ENCODE measurements around the gene FAM163B.

The FAM163B gene

DNA sequence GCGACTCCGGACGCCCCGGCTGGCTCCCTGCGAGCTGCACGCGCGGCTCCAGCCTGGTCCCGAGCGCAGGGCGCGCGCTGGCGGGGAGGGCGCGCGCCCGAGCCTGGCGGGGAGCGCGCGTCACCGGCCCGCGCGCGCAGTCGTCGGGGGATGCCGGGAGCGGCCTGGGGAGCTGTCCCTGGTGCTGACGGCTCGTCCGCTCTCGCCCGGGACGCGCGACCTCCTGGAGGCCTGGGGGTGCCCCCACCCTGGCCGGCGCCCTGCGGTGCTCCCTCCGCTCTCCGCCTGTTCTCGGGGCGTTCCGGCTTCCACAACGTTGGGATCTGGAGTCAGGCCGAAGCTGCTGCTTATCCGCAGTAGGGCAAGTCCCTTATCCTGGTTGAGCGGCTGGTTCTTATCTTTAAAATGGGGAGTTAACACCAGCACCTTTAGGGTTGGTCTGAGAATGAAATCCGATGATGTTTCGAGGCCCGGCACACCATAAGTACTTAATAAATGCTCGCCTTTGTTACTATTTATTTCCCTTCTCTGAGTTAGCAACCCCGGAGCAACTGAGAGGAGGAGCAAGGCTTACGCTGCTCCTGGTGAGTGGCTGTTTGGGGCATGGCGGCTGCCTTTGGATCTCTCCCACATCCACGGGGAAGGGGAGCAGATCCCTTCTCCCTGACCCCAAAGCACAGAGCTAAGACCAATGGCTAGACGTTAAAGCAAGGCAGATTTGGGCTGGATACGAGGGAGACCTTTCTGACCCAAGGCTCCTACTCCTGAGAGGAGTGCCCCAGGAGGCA is at the start of gene FAM163B:
FAM163B (minus strand) TSS at position 79 of the 788 bp plus-strand sequence. CDS start 29,166 bp downstream, outside the sequence.
- peak; percentile 68 for DNase-seq

DNA sequence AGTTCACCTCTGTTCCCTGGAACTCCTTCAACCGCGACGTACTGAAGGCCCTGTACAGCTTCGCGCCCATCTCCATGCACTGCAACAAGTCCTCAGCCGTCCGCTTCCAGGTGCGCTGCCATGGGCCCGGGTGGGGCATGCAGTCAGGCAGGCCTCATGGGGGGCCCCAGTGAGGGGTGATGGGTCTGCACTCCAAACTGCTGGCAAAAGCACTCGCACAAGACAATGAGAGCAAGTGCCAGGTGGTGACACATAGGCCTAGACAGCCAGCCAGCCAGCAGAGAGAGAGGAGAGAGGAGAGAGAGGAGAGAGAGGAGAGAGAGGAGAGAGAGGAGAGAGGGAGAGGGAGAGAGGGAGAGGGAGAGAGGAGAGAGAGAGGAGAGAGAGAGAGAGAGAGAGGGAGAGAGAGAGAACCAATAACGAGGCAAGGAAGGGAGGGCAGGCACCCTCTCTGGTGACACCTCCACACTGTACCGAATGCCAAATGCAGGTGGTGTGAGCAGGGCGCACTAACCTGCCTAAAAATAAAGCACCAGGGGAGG is 48.0 kb upstream of the FAM163B start:
- DNase-seq = no peak

DNA sequence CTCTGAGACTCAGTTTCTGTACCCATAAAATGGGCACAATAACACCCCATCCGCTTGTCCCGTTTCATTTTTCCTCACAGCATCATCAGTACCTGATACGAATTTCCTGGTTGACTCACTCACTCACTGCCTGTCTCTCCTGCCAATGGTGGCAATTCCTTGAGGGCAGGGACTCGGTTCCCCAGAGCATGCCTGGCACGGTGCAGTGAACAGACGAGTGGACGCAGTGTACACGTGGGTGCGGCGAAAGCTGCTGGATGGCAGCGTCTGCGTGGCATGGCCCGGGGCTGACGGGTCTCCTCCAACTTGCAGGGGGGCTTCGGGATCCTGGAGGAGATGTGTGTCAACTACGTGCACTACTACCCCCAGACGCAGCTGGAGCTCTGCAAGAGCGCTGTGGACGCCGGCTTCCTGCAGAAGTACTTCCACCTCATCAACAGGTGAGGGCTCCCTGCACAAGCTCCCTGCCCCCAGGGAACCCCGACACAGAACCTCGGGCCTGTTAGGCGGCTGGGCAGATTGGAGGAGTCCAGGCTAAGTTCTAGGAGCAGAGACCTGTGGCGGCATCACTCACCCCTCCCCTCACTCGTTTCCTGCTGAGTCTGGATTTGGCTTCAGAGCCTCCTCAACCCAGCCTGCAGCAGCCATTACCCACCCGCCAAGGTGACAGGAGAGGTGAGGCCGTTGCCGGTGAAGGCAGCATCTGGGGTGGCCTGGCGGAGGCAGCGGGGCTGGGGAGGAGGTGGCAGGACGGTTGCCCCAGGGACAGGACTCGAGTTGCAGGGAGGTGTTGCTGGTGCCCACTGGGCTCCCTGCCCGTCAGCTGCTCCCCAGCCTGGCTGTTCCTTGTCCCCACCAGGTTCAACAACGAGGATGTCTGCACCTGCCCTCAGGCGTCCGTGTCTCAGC is 47.3 kb upstream of the FAM163B start:
- DNase-seq = no peak

DNA sequence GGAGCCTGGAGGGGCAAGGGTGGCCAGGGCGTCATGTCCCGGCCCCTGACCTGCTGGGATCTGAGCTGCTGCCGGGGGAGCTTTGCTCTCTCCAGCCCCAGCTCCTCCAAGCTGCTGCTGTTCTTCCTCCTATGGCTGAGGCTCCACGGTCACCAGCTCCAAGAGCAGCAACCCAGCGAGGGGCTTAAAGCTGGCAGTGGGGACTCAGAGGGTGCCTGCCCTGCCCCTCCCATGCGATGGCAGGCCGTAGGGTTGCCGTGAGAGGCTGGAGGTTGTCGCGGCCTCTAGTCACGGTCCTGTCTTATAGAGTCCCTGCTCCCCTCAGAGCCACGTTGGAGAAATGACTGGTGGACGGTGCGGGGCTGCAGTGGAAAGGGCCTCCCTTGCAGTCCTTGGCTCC is 46.5 kb upstream of the FAM163B start:
- DNase-seq = no peak

DNA sequence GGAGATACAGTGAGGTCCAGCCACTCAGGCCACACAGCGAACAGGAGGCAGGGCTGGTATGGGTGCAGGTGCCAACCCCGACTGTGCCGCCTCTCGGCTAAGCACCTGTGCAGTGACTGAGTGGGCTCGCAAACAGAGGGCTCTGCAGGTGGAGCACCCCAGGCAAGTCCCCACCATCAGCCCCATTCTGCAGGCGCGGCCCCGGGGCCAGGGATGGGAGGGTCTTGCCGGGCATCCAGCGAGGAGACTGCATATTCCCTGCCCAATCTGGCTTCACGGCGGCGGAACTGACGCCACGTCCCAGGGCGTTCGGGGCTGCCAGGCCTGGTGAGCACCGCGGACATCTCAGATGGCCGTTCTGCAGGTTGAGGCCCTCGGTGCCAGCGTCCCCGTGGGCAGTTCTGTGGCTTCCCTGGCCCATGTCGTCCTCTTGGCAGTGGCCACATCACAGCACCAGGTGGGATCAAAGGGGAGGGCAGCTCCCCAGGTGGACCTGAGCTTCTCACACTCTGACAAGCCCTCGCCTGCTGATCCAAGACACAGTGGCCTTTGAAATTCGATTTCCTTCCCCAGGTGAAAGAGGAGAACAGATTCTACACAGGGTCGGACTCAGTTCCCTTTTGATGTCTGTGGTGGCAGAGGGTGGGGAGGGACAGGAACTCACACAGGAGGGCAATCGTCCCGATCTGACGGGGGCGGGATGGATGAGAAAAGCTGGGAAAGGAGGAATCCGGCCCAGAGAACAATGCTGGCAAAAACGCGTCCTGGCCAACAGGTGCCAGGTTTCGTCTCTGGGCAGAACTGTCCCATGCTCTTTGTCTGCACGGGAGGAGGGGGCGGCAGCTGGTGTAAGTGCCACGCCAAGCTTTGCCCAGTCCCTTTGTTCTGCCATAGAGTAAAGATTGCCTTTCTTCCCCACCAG is 45.8 kb upstream of the FAM163B start:
- no peak for DNase-seq

DNA sequence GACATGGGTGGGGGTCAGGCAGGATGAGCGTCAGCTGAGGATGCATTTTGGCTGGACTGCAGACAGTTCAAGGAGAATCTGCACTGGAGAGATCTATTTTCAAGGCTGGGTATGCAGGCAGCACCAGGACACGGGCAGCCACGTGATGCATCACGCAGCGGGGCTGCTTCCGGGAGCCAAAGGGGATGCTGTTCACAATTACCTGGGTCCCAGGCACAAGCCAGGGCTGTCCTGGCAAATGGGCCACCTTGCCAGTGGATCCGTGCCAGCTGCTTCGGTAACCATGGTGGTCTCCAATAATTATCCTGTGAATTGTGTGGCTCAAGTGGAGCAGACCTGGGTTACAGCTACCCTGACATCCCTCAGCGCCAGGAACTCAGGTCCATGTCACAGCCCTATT is 44.4 kb upstream of the FAM163B start:
- no peak for DNase-seq

DNA sequence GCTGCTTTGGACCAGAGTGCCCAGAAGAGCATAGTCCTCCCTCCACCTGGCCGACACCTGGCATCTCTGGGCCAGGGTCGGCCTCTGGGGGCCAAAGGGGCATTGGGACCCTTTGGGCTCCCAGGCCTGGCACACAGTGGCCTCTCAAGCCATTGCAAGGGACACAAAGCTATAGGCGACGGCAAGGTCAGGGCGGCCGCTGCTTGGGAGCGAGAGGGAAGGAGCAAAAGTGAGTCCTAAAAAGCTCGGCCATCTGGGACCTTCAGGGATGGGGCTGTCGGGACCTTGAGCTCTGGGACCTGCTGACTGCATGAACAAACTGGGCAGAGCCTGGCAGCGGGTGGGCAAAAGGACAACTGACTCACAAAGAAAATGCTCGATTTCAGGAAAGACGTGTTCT is 40.8 kb upstream of the FAM163B start:
- DNase-seq = no peak

DNA sequence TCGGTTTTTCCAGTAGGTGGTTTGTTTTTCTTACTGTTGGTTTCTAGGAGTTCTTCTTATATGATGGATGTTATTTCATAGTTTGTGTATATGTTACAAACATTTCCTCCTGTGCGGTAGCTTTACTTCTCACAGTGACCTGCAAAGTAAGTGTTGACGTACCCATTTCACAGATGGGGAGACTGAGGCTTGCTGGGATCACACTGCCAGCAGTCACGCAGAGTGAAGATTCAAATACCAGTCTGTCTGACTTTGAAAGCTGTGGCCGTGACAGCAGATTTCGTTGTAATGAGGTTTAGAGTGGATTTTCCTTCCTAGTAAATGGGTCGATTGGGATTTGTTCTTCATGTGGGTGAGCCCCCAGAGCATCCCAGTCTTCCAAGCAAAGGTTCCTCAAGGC is 40.0 kb upstream of the FAM163B start:
- DNase-seq = no peak

DNA sequence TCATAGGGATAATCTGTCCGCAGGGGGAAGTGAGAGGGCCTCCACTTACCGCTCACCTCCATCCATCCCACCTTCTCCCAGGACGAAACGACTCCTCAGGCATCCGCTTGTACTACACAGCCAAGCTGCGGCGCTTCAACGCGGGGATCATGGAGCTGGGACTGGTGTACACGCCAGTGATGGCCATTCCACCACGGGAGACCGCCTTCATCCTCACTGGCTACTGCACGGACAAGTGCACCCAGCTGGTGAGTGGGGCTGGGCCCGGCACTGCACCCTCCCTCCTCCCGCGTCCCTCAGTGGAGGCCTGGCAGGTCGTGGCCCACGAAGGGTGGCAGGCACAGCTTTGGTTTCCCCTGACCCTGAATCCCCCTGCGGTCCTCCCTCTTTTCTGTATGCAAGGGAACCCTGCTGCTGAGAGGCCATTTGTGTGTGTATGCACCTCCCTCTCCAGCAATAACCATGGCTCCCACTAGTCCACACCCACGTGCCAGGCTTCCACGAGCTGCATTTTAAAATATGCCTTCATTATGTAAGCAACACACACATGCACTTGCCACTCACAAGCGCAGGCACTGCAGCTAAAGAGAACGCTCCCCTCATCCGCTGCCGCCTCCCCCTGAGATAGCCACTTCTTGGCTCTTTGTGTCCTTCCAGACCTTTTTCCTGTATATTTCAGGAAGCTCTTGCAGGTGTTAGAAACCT is 38.7 kb upstream of the FAM163B start:
- no peak for DNase-seq

DNA sequence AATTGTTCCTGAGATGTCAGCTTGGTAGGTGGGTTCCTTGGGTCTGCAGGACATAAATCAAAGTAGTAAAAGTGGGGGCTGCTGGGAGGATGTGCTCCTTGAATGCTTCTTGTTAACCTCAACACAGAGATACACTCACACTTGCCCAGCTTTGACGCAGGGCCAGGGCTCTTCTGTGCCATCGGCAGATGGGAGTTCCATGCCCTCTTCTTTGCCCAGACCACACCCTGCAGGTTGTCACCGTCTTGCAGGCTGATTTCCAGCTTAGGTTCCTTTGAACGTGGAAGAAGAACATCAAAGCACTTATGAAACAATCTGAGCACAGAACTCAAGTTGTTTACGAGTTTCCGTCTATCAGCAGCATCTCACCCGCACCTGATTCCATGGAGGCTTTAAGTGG is 38.0 kb upstream of the FAM163B start:
- no peak for DNase-seq

DNA sequence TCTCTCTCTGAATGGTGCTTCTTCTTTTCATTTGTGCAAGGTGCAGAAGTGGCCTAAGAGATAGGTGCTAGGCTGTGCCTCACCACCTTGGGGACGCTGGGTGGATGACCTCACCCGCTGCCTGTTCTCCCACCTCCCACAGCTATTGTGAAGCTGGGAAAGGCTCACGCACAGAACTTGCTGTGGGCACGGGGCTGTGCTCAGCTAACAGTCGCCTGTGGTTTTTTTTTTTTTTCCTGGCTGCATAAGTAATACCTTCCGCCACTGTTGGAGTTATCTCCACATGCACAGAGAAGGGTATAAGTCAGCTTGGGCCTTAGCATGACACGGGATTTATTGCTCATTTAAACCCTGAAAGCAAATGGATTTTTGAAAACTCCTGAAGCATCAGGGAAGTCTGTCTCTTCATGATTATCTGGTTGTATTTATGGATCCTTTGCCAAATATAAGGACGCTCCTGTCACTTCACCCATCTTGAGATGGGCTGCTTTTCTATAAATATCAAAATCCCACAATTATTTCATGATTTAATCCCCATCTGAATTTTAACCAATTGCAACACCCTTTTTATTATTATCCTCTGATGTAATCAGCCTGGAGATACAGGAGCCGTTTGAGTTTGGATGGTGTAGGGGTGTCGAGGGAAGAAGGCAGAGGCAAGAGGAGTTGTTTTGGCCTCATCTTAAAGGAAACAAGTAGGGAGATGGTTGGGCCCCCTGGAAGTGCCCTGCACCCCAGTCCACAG is 36.0 kb upstream of the FAM163B start:
- peak; percentile 45 for DNase-seq

DNA sequence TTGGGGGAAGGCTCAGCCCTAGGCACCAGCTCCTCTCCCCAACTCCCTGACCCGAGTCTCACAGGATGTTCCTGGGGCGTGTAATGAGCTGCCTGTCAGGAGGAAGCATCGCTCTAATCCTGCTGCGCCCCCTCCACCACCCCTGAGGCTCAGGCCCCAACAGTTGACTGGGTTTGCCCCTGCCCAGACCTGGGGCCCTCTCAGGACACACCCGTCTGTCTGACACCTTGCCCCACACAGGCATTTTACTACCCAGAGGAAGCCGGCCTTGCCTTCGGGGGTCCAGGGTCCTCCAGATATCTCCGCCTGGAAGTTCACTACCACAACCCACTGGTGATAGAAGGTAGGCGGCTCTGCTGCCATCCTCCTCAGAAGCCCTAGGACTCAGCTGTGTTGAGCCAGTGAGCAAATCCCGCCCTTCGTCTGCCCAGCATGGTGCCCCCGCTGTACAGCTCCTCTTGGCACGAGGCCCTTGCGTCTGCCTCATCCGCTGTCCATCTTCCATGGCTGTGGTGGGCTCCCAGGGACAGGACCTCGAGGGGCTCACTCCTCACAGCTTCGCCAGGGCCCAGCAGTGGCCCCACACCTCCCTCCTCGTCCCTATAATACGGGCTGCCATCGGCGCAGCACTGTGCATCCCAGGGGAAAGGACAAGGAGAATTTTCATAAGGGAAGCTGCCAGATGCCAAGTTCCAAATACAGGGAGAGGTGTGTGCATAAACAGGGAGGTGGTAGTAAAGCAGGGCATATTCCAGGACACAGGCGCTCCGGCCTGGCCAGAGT is 35.0 kb upstream of the FAM163B start:
- DNase-seq = no peak

DNA sequence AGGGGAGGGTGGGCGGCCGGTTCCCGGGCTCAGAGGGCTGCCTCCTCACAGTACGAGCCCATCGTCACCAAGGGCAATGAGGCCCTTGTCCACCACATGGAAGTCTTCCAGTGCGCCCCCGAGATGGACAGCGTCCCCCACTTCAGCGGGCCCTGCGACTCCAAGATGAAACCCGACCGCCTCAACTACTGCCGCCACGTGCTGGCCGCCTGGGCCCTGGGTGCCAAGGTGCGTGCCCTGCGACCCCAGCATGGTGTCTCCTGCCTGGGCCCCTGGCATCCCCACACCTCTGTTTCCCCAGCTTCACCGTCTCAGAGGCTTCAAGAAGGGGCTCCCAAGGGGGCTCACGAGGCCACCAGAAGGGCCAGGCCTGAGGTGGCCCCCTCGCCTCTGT is 34.2 kb upstream of the FAM163B start:
- DNase-seq = no peak

DNA sequence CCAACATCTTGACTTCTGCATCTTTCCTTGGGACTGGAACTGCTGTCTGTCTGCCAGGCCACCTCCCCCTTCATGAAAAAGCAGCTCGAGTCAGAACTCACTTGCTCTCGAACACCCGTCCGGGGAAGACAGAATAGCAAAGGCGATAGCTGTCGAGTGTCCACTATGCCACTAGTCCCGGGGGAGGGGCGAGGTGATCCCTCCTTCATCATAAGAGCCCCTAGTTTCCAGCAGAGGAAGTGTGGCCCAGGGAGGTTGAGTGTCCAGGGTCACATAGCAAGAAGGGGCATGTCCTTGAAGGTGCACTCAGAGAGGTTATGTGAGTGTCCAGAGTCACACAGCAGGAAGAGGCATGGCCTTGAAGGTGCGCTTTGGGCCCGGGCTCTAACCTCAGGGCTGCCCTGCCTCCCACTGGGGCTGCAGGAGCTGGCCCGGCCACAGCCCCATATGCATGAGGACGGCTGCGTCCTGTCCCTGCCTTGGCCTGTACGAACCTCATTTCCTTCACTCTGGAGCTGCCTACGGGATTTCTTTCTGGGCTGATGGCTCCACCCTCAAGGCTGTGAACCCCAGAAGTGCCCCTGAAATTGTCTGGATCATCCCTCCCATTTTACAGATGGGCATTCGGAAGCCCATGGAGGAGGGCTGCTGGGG is 33.6 kb upstream of the FAM163B start:
- no peak for DNase-seq

DNA sequence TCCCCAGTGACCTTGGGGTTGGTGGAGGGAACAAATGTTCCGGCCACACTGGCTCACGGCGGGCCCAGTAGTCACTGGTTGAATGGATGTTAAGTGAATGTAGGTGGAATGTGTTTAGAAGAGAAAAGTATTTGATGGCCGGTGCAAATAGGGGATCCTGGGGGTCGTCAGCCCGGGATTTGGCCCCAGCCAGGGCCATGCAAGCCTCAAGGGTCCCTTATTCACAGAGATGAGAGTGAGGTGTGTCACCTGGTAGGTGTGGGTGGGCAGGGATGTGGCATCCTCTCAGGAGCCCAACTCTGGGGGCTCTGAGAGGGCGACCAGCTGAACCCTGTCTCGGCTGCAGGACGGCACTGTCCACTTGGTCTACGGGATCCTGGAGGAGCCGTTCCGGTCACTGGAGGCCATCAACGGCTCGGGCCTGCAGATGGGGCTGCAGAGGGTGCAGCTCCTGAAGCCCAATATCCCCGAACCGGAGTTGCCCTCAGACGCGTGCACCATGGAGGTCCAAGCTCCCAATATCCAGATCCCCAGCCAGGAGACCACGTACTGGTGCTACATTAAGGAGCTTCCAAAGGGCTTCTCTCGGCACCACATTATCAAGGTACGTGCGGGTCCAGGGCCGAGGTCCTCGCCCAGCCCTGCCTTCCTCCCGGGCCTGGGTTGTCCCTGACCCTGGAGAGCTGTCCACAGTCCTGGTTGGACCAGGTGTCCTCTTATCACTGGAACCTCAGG is 32.8 kb upstream of the FAM163B start:
- DNase-seq = no peak

DNA sequence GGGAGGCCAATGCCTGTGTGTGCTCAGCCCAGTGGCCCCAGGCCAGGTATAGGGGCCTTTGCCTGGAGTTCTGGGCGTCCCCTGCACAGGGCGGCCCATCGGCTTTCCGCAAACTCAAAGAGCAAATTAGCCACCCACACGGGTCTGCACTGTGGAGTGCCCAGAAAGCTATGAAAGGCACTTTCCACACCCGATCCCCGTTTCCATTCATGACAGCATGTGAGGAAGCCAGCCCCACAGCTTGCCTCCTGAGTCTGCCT is 32.1 kb upstream of the FAM163B start:
- no peak for DNase-seq

DNA sequence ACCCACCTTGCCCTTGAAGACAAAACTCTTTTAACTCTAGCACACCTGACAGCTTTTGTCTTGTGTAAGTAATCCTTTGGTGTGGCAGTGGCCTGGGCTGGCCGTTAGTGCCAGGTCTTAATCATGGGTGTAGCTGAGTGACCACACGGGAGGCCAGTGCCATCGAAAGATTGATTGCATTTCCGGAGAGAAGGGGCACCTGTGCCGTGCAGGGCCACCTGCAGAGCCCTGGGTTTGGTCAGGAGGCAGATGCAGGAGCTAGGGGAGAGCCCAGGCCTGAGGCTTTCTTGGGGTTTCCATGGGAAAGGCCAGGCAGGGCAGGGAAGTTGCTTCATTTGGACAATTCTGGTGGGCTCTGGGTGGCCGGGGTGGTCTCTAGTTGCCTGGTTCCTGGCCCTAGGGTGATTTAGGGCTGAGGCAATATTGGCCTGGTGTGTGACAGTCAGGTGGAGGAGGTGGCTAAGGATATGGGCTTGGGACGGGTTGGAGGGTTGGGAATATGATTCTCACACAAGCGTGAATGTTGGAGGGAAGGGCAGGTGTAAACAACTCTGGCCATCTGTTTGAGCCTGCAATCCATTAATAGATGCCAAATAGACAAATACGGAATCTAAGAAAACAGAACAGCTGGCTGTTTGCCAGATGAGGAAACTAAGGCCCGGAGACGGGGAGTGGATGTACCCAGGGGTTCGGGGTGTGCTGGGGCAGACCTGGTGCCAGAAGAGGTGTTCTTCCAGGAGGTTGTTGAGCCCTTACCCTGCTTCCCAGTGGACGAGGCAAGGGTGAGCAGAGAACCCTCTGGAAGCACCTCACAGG is 31.6 kb upstream of the FAM163B start:
- DNase-seq = no peak

DNA sequence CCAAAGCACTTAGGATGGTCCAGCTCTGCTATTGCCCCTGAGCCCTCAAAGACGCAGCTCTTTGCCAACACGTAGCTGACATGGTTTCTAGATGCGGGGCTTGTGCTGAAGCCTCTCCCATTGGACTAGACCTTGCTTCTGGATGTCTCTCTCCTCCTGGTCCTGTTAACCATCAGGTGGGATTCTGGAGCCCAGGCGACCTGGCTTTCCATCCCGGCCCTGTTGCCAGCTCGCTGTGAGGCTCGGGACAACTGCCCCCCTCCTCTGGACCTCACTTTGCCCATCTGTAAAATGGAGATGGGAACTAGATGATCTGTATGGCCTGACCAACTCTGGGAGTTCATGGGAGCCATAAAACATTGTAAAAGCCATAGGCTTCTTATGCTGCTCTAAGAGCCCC is 31.0 kb upstream of the FAM163B start:
- DNase-seq = no peak

DNA sequence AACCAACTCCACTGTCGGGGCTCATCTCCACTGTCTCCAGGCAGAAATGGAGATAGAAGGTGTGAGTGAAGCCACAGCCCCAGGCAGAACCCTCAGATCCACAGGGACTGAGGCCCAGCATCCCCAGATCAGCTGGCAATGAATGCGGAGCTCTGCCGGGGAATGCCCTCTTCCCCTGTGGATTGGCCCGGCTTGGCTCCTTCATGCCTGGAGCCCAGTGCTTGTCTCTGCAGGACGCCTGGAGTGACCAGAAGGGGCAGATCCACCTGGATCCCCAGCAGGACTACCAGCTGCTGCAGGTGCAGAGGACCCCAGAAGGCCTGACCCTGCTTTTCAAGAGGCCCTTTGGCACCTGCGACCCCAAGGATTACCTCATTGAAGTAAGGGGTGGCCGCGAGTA is 30.4 kb upstream of the FAM163B start:
- no peak for DNase-seq
